ENCODE measurements around the gene JAKMIP2. TPM values are rescaled to one million over a fixed set of nuclear protein-coding genes. Genes with fewer than 3 reads are reported as not detected.

The JAKMIP2 gene
- total RNA-seq (2022; extraction: Qiagen RNA extraction; ENCODE audit: low read depth) = not detected in 5 replicates

DNA sequence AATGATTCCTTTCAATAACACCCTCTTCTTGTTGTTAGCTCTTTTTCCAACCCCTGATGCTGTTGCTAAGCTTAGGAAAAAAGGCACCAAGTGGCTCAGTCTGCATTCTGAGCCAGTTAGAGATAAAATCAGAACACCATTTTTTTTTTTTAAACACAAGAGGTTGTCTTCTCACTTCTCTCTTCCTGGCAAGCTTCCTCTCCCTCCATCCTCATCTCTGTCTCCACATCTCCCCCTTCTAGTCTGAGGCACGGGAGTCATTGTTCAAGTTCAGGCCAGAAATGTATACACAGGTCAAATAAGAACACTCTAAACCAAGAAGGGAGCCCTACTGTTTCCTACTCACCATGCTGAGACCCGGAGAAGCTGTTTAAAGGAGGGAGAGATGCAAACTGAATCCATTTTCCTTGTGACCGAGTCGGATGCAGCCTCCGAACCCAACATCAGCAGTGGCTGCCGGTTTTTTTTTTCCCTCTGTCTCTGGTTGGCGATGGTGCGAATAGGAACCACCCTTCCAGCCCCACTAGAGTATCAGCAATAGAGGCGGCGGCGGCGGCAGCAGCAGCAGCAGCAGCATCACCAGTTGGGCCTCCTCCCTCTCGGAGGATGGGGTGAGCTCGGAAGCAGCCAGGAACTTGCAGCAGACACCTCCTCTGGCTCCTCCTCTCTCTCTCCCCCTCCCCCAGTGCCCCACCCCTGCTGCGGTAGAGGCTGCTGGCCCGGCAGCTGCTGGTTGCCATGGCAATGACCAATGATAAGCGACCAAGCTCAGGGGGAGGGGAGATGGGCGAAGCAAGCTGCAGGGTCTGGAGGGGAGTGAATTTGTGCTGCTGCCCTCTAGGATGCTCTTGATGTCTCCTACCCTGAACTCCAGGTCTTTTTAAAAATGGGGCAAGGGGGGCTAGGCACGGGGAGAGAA, at the start of gene JAKMIP2:
JAKMIP2 (minus strand) TSS at position 619 of the 919 bp plus-strand sequence. CDS start 110,922 bp downstream, outside the sequence.

DNA sequence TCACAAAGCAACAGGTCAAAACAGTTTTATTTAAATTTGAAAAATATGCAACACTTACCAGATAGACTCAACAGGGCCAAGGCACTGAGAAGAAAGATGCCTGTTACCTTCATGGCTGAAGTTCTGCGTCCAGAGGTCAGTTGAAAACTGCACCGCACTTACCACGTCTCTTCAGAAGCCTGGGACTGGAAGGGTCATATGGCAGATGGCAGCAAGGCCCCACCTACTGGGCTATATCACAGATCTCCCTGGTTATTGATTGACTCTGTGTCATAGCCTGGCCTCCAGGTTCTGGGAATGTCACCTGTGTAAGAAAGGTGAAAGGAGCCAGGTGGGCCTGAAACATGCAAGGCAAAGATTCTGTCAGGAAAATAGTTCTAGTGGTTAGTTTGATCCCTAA, 48.9 kb upstream of the JAKMIP2 start, which contains the start of gene SPINK1:
SPINK1 (minus strand) TSS at position 207 of the 400 bp plus-strand sequence; CDS start at position 113, 94 bp downstream.

Other genes with a start within 250 kb of the JAKMIP2 start
- 0.57 to 1.9 TPM (median 0.92 TPM) in 4 of 5 replicates, not detected in the other for gene SPINK1, start 48.9 kb upstream of the JAKMIP2 start, total RNA-seq (2022; extraction: Qiagen RNA extraction; ENCODE audit: low read depth)
- not detected in 5 replicates for gene SCGB3A2, start 96.0 kb upstream of the JAKMIP2 start, total RNA-seq (2022; extraction: Qiagen RNA extraction; ENCODE audit: low read depth)
- gene C5orf46, start 123.8 kb upstream of the JAKMIP2 start, total RNA-seq (2022; extraction: Qiagen RNA extraction; ENCODE audit: low read depth) = not detected in 5 replicates